Measurements from ENCODE around the gene PEX6.
"Not testable (repeated sequence)": the region's sequence is repeated elsewhere in the genome, so short reads cannot be mapped to it uniquely, and the experiment has no call there.

PEX6 gene

GRCh38 chr6:42963855-42964605, 15.0 kb downstream of the PEX6 start:
- DNase-seq = no peak

- DNase-seq = no peak
Observed at GRCh38 chr6:42963179-42963854, 15.7 kb downstream of the PEX6 start.

DNA sequence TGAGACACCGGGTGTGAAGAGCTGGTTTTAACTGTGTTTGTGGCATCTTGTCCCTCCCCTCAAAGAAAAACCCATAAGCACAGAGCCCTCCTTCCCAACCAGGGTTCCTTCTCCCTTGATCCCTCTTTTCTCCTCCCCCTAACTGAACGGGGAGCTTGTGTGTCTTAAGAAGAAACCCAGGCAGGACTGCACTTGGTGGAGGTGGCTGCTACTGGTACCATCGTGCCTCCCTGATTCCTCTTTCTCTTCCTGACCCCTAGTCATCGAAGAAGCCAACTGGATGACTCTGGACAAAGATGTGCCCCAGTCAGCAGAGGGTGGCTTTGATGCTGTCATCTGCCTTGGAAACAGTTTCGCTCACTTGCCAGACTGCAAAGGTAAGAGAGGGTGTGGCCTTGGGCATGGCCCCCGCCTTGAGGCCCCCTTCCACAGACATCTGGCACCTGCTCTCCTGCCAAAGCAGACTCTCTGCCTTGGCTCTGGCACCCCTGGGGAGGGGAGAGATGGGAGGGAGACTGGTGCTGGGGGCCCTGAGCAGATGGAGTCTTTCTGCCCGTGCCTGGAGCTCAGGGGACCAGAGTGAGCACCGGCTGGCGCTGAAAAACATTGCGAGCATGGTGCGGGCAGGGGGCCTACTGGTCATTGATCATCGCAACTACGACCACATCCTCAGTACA, 16.3 kb downstream of the PEX6 start:
- DNase-seq = no peak

DNA sequence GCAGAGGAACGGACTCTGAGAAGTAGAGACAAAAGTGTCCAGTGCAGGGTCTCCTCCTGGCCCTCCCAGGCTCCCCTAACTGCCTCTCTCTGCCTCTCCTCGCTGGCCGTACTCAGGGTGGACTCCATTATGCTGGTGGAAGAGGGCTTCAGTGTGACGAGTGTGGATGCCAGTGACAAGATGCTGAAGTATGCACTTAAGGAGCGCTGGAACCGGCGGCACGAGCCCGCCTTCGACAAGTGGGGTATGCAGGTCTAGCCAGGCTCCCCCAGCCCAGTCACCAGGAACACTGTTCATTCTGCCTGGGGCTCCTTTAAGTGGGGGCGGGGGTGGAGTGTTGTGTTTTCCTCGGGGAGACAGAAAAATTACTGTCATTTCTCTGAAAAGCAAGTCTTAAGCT, 16.9 kb downstream of the PEX6 start:
- DNase-seq = no peak

DNA sequence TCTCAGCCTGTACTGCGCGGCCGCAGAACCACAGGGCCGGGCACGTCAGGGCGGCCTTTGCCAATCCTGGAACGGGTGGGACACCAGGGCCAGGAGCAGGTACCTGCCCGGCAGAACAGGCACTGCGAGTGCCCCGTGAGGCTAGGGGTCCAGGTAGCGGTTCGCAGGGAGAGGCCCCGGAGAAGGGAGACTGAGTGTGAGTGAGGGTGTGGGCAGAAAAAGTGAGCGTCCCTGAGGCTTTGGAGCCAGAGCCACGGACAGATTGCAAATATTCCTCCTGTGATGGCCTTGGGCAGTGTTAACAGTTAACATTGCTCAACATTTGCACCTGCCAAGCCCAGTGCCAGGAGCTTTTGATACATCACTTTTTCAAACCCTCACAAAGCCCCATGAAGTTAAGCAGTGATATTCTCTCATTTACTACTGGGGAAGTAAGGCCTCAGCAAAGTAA, 17.9 kb downstream of the PEX6 start:
- no peak for DNase-seq

DNA sequence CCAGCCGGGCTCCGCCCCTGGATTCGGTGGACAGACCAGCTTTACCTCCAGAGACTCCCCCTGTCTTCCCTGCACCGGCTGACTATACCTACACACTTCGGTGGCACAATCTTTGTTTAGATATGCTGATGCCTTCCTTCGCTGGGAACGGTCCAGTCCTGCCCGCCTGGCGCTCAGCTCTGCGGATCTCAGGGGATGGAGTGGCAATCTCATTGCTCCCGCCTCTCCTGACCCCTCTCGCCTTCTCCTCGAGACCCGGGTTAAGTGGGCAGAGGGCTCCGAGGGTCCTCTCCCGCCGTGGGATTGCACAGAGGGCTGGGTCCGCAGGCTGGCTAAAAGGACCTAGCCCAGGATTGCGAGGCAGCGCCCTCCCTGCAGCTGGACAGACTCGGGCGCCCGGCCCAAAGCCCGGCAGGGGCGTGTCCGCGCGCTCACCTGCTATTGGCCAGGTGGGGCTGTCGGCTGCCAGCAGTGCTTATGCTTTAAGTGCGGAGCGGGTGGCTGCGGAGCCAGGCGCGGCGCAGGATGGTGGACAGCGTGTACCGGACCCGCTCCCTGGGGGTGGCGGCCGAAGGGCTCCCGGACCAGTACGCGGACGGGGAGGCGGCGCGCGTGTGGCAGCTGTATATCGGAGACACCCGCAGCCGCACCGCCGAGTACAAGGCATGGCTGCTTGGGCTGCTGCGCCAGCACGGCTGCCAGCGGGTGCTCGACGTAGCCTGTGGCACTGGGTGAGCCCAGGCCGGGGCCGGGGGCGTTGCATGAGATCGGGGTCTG, 18.6 kb downstream of the PEX6 start, which contains the start of gene GNMT:
TSS of gene GNMT (plus strand) at position 512 of the 777 bp plus-strand sequence. CDS start at position 526, 14 bp downstream.
- no peak for DNase-seq

DNA sequence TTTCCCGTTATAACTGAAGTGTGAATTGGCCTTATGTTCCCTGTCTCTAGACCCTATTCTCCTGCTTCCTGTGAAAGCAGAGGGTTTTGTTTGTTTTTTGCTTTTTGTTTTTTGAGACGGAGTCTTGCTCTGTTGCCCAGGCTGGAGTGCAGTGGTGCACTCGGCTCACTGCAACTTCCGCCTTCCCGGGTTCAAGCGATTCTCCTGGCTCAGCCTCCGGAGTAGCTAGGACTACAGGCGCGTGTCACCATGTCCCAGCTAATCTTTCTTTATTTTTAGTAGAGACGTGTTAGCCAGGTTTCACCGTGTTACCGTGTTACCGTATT, 19.1 kb downstream of the PEX6 start:
- no peak for DNase-seq

DNA sequence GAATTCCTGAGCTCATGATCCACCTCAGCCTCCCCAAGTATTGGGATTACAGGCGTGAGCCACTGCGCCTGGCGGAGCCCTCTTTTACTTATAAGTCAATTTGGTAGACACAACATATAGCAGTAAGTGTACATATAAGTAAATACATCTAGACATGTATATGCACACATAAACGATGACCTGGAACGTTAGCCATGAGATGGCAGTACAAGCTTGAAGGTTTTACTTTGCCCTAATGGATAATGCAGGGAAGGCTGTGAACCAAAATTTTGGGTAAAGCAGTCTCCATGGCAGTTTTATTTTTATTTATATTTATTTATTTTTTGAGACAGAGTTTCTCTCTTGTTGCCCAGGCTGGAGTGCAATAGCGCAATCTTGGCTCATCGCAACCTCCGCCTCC, 20.9 kb downstream of the PEX6 start:
- no peak for DNase-seq

GRCh38 chr6:42954405-42954804, 24.6 kb downstream of the PEX6 start:
- not testable (repeated sequence) for DNase-seq

- no peak for DNase-seq
Observed at GRCh38 chr6:42952389-42952788, 26.6 kb downstream of the PEX6 start.

DNA sequence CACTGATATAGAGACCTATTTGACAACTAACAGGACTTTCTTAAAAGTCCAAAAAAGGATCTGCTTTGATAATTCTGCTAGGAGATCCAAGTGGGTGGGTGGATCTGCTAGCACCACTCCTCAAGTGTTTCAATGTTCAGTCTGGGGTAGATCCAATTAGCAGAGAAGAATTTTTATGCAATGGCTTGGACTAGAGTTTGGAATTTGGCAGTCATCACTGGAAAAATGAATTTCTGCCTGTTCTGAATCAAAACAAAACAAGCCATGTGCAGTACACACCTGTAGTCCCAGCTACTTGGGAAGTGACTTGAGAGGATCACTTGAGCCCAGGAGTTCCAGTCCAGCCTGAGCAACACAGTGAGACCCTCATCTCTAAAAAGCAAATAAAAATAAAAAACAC, 31.0 kb downstream of the PEX6 start:
- DNase-seq = no peak

DNA sequence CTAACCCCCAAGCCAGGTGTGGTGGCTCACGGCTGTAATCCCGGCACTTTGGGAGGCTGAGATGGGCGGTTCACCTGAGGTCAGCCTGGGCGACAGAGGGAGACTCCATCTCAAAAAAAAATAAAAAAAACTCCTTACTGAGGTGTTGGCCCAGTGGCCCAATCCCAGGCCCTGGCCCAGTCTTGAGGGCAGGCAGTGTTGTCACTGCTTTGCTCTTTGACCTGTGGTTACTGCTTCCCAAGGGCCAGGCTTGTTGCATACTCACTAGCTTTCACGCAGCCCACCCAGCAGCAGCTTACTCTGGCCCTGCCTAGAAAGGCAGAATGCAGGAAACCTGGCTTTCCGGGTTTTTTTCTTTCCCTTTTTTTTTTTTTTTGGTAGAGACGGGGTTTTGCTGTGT, 36.5 kb downstream of the PEX6 start:
- DNase-seq = no peak

DNA sequence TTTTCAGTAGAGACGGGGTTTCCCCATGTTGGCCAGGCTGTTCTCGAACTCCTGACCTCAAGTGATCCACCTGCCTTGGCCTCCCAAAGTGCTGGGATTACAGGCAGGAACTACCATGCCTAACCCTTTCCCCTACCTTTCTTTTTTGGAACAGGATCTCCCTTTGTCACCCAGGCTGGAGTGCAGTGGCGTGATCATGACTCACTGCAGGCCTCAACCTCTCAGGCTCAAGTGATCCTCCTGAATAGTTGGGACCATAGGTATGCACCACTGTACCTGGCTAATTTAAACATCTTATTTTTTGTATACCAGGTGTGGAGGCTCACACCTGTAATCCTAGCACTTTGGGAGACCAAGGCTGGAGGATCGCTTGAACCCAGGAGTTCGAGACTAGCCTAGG, 37.6 kb downstream of the PEX6 start:
- not testable (repeated sequence) for DNase-seq

DNA sequence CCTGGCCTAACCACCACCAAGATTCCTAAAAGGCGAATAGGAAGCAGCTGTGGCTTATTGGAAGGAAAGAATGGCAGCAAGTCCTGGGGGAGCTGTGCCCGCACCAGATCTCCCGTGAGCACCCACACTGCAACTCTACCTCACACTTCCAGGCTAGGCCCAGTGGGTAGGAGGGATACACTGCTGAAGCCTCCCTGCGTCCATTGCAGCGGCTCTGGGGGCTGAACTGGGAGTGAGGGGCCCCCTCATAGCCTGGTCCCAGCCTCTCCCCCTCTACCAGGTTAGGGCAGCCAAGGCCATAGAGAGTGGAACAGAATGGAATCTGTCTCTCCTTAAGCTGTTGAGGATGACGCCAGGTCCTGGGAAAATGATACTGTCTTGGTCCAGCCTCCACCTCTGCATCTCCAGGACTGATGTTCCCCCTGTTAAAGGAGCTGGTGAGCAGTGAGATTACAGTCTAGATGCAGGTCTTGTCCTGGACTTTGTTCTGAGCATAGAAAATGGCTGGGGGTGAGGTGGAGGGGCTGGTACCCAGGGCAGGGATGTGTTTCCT, 38.4 kb downstream of the PEX6 start:
- DNase-seq = no peak

DNA sequence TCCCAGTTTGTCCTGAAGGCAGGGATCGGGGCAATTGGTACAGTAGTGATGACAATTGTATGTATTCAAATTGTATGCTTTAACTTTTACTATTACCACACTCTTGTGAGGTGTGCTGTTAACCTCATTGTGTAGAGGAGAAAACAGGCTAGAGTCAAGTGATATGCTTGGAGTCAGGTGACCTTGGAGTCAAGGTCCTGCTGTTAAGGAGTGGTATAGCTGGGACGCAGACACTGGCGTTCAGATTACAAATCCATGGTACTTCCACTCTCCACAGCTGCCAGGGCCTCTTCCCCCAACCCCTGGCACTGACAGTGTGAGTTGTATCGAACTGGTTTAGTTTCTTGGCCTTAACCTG, 39.2 kb downstream of the PEX6 start:
- DNase-seq = no peak

DNA sequence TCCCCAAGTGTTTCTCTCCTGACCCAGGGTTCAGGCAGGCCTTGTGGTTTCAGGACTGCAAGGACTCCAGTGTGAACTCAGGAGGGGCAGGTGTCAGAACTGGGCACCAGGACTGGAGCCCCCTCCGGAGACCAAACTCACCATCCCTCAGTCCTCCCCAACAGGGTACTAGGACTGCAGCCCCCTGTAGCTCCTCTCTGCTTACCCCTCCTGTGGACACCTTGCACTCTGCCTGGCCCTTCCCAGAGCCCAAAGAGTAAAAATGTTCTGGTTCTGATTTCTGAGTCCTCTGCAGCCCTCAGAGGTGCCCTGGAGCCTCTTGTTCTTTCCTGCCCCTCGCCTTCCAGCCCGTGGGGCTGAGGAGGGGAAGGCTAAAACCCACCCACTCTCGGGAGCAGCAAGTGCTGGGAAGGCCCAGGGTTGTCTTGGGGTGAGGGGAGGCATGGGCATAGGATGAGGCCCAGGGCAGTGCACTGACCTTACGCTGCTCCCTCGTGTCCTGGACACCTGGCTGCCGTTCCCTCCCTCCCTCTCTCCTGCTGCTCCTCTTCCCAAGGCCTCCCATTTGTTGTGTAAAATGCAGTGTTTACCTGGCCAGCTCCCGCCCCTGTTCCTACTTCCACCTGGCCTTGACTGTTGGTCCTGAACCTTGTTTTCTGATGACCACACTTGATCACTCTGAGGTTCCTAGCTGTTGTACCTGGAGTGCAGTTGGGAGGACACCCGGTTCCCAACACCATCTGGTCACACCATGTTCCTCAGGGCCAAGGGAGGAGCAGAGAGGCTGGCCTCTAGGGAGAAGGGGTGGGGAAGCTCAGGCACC, 39.8 kb downstream of the PEX6 start:
- no peak for DNase-seq

DNA sequence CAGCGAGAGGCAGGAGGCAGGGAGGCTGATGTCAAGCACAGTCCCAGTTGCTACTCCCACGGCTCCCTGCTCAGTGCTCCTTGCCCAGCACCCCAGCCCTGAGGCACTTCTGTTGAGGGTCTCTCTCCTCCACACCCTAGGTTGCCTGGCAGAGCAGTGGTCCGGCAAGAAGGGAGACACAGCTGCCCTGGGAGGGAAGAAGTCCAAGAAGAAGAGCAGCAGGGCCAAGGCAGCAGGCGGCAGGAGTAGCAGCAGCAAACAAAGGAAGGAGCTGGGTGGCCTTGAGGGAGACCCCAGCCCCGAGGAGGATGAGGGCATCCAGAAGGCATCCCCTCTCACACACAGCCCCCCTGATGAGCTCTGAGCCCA, 40.6 kb downstream of the PEX6 start:
- no peak for DNase-seq

GRCh38 chr6:42937548-42938427, 41.2 kb downstream of the PEX6 start:
- no peak for DNase-seq

GRCh38 chr6:42936398-42936797, 42.6 kb downstream of the PEX6 start:
- DNase-seq = no peak

DNA sequence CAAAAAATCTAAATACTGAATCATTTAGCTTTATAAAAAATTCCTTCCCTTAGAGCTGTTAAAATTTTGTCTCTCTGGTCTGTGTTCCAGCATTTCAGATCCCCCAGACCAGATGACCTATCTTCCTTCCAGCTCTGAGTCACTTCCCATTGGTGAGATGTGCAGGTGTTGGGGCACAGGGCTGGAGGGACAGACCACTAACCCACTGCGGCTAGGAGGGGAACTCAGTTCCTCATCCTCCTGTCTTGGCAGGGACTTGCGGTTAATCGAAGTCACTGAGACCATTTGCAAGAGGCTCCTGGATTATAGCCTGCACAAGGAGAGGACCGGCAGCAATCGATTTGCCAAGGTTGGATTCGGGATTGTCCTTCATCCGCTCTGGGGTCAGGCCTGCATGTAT, 43.7 kb downstream of the PEX6 start:
- no peak for DNase-seq

DNA sequence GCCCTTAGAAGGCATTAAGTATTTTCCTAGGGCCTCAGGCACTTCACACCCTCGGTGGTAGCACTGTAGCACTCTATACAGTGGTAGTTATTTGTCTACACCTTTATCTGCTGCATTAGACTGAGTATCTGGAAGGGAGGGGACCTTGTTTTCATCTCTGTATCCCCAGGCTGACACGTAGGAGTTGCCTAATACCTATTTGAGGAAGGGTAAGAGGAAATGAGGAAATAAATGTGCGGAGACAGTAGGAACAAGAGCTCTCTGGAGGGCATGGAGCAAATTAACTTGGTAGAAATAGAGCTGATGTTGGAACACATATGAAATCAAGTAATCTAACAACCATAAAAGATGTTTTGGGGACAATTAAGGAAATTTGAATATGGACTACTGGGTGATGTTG, 45.8 kb downstream of the PEX6 start:
- no peak for DNase-seq

Data from CD4-positive, alpha-beta T cell treated with Interleukin-15 for 1 hour (primary cell).